Activated CD4-positive, CD25-positive, alpha-beta regulatory T cell treated with anti-CD3 and anti-CD28 coated beads, Interleukin-2, amount 50 U/mL, for 24 hours (primary cell): ENCODE measurements around the gene GMDS.

Experiments used
- ATAC-seq, 2 donors: fragments of 150-1000 bp; cut with Tn5 transposase; one replicate each; pipeline ENCODE4 v1.10.0; 2021; ENCODE audit warnings: mild to moderate bottlenecking in 1 of 2, moderate library complexity in 1 of 2

The GMDS gene

DNA sequence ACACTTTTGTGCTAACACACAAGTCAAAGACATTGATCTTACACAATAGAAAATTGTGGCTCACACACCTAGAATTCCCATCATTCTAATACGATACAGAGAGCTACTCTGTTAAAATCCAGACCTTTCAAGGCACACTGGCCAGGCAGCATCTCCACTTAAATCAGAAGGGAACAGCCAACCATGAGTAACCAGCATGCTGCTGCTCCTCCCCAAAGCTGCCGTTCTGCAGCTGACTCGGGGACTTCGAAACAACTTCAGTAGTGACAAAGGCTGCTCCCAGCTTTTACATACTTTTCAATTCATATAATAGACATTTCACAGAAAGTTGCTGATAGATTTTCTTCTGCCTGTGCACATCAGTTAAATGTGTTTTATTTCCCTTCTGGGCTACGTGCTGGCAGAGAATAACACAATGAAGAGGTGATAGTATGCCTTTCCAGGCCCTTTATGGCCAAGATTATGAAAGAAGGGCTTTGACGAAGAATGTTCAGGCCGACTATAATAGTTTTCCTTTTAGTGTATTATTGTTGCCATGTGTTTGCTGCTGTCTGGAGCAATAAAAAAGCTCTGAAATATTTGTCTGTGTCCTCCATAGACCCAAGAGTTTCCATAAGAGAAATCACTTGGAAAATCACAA, 159.0 kb downstream of the GMDS start:
- no peak for ATAC-seq

GRCh38 chr6:2085657-2086056, 159.7 kb downstream of the GMDS start:
- no peak for ATAC-seq

DNA sequence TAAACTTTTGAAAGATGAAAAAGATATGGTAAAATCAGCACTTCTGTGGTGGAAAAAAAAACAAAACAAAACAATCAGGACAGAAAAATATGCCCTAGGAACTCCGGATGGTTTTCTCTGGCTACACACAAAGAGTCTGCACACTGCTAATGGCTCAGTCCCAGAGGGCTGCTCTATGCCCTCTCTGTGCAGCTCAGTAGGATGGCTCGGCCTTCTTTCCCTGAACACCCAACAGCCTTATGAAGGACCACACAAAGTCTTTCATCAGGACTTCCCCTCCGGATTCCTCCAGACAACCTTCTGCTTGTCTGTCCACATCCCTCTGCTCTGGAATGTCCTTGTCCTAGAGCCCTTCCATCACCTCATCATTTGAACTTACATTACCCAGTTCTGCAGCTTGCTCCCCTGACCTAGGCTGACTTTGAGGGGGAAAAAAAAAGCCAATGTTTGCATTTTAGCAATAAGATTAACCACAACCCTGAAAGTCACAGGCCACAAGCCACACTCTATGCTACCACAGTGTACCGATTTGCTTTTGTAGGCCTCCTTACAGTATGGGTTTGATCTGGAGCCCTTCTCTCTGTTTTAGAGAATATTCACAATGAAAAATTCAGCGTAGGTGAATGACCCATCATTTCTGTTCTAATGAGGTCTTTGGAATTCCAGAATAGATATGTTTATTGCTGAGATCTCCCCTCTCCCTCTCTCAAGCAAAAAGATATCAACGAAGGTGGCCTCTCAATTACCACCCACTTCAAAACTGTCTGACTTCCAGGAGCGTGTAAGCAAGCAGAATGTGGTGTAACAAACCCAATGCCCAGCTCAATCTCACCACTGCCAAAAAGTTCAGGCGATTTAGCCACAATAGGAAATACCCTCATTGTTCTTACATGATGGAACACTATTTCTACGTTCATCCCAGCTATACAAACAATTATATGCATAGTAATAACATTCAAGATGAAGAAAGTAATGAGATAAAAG, 164.0 kb downstream of the GMDS start:
- ATAC-seq: peak in 1 of 2 donors; percentile 33

GRCh38 chr6:2078888-2079287, 166.5 kb downstream of the GMDS start:
- peak in 1 of 2 donors; percentile 43 for ATAC-seq

DNA sequence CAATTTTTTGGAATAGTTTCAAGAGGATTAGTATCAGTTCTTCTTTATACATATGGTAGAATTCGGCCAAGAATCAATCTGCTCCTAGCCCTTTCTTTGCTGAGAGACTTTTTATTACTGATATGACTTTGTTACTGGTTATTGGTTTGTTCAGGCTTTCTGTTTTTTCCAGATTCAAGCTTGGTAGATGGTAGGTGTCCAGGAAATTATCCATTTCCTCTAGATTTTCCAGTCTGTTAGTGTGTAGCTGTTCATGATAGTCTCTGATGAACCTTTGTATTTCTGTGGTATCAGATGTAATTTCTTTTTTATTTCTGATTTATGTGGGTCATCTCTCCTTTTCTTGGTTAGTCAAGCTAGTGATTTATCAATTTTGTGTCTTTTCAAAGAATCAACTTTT, 167.6 kb downstream of the GMDS start:
- ATAC-seq: no peak

GRCh38 chr6:2073476-2073875, 171.9 kb downstream of the GMDS start:
- ATAC-seq: no peak

DNA sequence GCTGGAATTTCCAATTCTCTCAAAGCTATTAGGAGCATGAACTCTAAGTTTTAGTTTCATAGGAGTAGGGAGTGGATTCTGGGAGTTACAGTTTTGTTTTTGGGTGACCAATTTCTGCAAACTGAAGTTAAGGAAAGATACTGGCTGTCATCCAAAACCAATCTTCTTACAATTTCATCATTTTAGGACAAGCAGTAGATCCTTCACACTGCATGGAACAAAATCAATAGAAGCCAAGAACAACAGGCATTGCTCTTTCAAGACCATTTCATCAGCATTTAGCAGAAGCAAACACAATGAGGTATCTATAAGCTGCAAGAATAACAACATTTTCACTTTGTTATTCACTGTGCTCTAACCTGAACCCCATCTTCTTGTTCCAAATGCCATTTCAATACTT, 173.0 kb downstream of the GMDS start:
- no peak for ATAC-seq

DNA sequence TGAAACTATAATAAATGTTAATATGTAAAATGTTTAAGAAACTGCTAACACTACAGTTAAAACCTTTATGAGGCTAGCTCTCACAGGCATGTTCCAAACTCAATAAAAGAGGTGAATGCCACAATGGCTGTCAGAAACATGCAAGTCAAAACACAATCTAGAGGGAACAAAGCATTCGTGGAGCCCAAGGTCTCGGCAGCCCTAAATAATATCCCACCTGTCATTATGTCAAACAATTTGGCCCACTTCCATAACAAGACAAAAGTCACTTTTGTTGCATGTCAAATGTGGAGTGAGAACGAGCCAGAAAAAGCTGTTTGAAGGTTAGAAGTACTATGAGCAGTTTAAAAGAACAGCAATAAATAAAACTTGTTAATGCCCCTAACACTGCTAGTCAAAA, 181.9 kb downstream of the GMDS start:
- ATAC-seq: no peak

- ATAC-seq: no peak
Measured at GRCh38 chr6:2061880-2062279, 183.5 kb downstream of the GMDS start.

DNA sequence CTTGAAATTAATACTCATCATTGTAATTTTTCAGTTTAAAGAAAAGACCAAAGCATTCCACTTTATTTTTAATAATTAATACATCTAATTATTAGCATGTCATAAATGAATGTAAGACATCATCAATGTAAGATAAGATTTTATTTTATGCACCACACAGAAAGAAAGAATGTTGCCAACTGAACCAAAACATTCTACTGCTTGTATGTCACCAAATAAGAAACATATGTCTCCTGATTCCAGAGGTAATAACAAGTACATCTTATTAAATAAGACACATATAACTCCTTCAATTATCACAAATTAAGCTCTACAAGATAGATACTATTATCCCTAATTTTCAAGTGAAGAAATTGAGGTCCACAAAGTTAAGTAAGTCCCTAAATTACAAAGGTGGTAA, 189.5 kb downstream of the GMDS start:
- ATAC-seq: no peak

DNA sequence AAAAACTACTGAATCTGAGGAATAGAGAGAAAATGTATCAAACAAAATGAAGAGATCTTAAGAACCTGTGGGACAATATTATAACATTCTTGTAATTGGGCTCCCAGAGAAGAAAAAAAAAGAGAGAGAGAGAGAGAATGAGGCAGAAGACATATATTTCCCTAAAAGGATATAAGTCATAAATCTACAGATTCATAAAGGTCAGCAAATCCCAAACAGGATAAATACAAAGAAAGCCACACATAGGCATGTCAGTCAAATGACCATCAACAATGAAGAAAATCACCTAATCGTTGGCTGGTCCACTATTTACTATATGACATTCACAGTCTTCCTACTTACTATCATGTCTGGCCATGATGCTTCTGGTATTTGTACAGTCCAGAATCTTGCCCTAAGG, 190.3 kb downstream of the GMDS start:
- ATAC-seq: no peak

DNA sequence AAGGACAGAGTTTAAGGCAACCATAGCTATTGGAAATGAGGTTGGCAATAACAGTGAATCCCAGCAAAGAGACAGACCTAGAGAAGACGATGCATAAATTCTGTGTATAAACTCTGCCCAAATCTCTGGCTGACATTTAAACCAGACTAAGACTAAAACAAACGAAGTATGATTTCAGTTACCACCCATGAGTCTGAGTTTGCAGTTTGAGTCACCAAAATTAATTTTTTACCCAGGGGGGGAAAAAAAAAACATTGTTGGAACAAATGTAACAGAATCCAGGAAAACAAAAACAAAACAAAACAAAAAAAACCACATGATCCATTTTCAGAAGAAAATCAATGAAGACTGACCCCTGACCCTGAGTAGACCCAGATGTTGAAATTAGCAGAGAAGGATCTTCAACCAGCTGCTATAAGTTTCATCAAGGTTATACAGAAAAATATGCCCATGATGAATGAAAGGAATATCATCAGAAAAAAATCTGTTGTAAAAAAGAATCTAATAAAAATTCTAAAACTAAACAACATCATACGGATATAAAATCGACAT, 190.8 kb downstream of the GMDS start:
- no peak for ATAC-seq

GRCh38 chr6:2053691-2054090, 191.7 kb downstream of the GMDS start:
- ATAC-seq: no peak

GRCh38 chr6:2047855-2048254, 197.6 kb downstream of the GMDS start:
- no peak for ATAC-seq

- no peak for ATAC-seq
Measured at GRCh38 chr6:2044192-2044591, 201.2 kb downstream of the GMDS start.

GRCh38 chr6:2042956-2043648, 202.3 kb downstream of the GMDS start:
- ATAC-seq: no peak

DNA sequence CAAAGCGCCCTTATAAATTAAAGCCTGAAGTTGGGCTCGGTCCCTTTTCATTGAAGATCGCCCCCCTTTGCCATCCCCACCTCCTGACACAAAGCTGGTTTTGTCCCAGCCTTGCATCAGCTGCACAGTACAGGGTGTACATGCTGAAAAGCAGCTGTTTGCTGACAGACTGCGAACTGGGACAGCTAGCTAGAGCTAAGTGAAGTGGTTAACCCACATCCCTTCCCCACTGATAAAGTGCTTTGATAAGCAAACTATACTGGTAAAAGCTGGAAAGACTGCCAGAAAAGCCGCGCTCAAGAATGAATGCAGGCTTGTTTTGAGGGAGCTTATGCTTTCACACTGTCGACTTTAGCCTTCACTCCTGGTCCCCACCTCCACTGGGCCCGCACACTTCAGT, 207.3 kb downstream of the GMDS start:
- ATAC-seq: peak in 1 of 2 donors; percentile 38

DNA sequence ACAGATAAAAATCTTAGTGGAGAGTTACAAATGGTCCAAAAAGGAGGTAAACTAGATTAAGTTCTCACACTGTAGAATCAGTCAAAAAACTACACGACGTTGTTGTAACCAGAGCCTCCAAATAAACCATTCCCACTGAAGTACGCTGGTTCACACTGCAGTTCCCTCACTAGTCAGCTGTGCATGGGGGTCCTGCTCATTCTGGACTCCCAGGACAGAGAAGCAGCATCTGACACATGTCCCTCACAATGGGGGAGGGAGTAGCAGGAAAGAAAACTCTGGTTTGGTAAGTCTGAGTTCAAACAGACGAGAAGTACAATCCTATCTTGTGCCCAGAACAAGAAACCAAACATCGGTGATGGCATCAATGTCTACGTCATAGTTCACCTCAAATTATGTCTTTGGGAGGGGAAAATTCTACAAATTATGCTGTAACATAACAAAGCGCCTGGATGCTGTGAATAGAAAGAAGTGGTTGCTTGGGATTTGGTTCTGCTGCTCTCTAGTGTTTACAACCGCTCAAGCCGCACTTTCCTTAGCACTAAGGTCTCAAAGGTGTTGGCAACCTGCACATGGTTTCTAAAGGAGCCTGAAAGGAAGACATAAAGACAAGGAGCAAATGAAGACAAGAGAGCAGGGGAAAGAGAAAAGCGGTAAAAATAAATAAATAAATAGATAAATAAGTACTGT, 208.0 kb downstream of the GMDS start:
- ATAC-seq: no peak

DNA sequence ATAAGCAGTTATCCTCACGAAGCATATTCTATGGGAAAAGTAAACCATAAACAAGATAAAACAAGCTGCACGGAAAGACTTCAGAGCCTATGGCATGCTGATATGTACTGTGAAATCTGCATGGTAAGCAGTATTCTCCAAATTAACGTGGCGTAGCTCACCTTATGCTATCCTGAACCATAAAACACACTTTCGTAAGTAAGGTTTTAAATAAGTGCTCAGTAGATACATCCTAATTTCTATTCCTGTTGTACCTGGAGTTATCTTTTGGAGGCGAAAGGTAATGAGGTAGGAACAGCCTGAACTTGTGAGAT, 208.7 kb downstream of the GMDS start:
- ATAC-seq: no peak

- ATAC-seq: no peak
Measured at GRCh38 chr6:2035826-2036709, 209.3 kb downstream of the GMDS start.

- no peak for ATAC-seq
Measured at GRCh38 chr6:2035046-2035445, 210.4 kb downstream of the GMDS start.

- ATAC-seq: no peak
Measured at GRCh38 chr6:2034256-2034655, 211.1 kb downstream of the GMDS start.
